AG04449 (cell line): ENCODE results near the gene EPHB2.

Experiments
- CTCF ChIA-PET: fragments of 350-600 bp; formaldehyde crosslinking; extraction: SDS; loops from one replicate; lab custom pipeline; 2021; ENCODE audit warnings: antibody characterized with exemption; lab: Yijun Ruan, JAX
- POLR2A ChIA-PET: fragments of 400-600, 350-600 bp; formaldehyde crosslinking; extraction: SDS; loops from one replicate; lab custom pipeline; 2020; ENCODE audit warnings: antibody characterized with exemption, inconsistent platforms; lab: Yijun Ruan, JAX
- DNase-seq: peaks from one replicate; pipeline ENCODE4 v3.0.0-alpha.2; 2010; ENCODE audit warnings: low read depth, low spot score
- H3K4me3 ChIP-seq: 2 replicates; pipeline ENCODE4 v1.5.1; 2011; ENCODE audit warnings: low read depth, mild to moderate bottlenecking, control low read depth, low read length
- TF ChIP-seq, protein P1 (sequence below): IDR thresholded peaks from one replicate; pipeline ENCODE4 v1.5.1; 2011; ENCODE audit warnings: mild to moderate bottlenecking, moderate library complexity, low read length, control low read depth, inconsistent platforms; ENCODE audit not compliant: insufficient read depth; ENCODE audit errors: missing control alignments

Gene EPHB2

DNA sequence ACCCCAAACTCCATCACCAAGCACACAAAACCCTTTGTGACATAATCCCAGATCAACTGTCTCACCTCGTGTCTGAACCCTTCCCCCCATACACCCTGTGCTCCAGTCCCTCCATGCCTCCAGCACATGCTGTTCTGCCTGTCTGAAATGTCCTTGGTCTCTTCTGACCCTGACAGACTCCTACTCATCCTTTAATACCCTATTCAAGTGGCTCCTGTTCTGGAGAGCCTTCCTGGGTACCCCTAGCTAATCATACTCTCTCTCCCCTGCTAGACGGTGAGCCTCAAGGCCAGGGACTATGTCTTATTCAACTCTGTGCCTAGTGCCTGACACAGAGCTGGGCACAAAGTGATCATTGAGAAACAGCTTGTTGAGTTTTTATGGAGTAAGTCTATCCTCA is 137.1 kb downstream of the EPHB2 start:
- TF ChIP-seq, protein P1, sequence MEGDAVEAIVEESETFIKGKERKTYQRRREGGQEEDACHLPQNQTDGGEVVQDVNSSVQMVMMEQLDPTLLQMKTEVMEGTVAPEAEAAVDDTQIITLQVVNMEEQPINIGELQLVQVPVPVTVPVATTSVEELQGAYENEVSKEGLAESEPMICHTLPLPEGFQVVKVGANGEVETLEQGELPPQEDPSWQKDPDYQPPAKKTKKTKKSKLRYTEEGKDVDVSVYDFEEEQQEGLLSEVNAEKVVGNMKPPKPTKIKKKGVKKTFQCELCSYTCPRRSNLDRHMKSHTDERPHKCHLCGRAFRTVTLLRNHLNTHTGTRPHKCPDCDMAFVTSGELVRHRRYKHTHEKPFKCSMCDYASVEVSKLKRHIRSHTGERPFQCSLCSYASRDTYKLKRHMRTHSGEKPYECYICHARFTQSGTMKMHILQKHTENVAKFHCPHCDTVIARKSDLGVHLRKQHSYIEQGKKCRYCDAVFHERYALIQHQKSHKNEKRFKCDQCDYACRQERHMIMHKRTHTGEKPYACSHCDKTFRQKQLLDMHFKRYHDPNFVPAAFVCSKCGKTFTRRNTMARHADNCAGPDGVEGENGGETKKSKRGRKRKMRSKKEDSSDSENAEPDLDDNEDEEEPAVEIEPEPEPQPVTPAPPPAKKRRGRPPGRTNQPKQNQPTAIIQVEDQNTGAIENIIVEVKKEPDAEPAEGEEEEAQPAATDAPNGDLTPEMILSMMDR: no peak
- CTCF ChIA-PET: interaction anchor here (1.1 to 8.4 kb wide), 4 partner anchors 8 to 143 kb away, joined by 3 to 86 read pairs (median 10); no protein-coding TSS in a partner anchor
- POLR2A ChIA-PET: no interaction called here
- DNase-seq: no peak
- no peak overlapping the region for H3K4me3 ChIP-seq

DNA sequence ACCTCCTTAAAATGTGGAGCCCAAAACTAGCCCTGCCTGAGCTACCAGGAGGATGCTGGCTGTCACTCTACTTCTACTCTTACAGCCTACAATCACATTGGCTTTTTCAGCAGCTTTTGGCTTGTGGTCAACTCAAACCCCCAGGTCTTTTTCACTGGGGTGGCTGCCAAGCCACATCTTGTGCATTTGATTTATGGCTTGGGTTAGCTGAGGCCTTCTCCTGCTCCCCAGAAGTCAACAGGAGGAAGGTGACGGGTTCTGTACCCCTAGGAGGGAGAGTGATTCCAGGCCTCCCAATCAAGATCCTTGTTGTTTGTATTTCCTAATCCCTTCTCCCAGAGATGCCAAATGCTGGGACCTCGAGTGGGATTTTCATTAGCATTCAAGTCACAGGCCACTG is 137.8 kb downstream of the EPHB2 start:
- ChIA-PET POLR2A (no interaction called here), CTCF (interaction anchor here (1.4 to 8.4 kb wide), 3 partner anchors 9 to 144 kb away, joined by 4 to 86 read pairs (median 17); no protein-coding TSS in a partner anchor)
- H3K4me3 ChIP-seq: no peak overlapping the region
- TF ChIP-seq, protein P1: no peak
- no peak for DNase-seq

DNA sequence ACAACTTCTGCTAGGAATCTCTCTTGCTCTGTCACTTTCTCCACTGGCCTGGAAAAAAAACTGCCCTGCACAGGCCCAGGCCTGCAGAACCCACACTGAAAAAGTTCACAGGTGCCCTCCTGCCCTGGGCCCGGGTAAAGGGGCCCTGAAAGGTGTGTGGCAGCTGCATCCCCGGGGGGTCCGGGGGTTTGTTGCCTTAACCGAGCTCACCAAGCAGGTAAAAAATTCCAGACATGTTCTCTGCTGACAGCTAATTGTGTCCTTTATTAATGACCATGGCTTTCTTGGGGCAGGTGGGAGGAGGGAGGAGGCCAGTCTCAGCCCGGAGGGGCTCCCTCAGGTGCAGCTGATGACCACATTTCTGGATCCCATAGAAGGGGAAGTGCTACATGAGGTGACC is 139.1 kb downstream of the EPHB2 start:
- DNase-seq: no peak
- no peak overlapping the region for H3K4me3 ChIP-seq
- ChIA-PET CTCF (interaction anchor here (4.2 to 8.4 kb wide), 2 partner anchors 13 to 146 kb away, joined by 17 to 86 read pairs; no protein-coding TSS in a partner anchor), POLR2A (no interaction called here)
- TF ChIP-seq, protein P1: no peak

DNA sequence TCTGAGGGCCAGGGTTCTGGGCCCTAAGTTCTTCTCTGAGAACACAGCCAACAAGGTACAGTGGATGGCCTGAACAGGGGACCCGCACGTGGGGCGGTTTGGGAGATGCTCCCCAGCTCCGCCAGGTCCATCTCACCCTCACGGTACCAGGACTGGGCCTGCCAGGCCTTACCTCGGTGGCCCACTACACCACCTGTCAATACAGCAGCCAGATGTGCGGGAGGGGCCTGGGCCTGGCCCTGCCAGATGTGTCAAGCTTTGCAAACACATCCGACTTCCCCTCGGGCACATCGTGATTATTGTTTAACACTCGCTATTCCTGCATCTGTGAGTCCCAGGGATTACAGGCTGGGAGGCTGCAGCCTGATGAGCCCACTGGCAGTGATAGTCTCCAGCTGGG is 139.6 kb downstream of the EPHB2 start:
- DNase-seq: no peak
- ChIA-PET POLR2A (no interaction called here), CTCF (interaction anchor here (2.7 to 8.4 kb wide), 3 partner anchors 12 to 146 kb away, joined by 12 to 86 read pairs (median 17); no protein-coding TSS in a partner anchor)
- TF ChIP-seq, protein P1: no peak
- H3K4me3 ChIP-seq: no peak overlapping the region

DNA sequence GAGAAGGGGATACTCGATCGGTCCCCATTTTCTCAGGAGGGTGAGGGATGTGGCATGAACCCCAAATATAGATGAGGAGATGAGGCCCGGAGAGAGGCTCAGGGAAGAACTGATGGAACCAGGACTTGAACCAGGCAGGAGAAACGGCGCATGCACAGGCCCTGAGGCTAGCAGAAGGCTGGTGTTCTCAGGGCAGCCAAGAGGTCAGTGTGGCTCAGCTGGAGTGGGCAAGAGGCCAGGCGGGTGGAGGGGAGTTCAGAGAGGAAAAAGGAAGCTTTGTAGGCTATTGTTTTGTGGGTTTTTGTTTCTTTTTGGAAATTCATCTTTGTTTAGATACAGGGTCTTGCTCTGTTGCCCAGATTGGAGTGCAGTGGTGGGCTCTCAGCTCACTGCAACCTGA is 140.0 kb downstream of the EPHB2 start:
- H3K4me3 ChIP-seq: no peak overlapping the region
- no peak for DNase-seq
- POLR2A ChIA-PET: no interaction called here
- TF ChIP-seq, protein P1: no peak
- CTCF ChIA-PET: interaction anchor here (1.0 to 8.4 kb wide), 3 partner anchors 12 to 176 kb away, joined by 3 to 86 read pairs (median 12); no protein-coding TSS in a partner anchor

DNA sequence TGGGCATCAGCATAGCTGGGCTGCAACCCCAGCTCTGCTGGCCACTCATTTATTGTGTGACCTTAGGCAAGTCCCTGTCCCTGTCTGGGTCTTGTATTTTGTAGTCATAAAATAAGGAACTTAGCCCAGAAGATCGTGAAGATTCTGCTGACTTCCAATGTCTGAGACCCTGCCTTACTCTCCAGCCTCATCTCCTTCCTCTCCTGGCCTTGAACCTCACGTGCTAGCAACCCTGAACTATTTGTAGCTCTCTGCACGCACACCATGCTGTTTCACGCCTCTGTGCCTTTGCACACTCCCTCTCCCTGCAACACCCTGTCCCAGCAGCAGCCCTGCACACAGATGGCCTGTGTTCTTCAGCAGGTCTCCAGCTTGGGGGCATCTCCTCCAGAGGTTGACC is 140.9 kb downstream of the EPHB2 start:
- no peak for DNase-seq
- H3K4me3 ChIP-seq: no peak overlapping the region
- ChIA-PET CTCF (interaction anchor here (1.0 to 8.4 kb wide), 4 partner anchors 10 to 177 kb away, joined by 3 to 86 read pairs (median 8); no protein-coding TSS in a partner anchor), POLR2A (interaction anchor here (0.9 to 1.6 kb wide), 2 partner anchors 16 to 43 kb away, joined by 3 to 4 read pairs; no protein-coding TSS in a partner anchor)
- TF ChIP-seq, protein P1: no peak
